OCI-LY7 (cell line): ENCODE measurements around the gene ERCC6L2. TPM values are rescaled to one million over a fixed set of nuclear protein-coding genes. Genes with fewer than 3 reads are reported as not detected.

Source experiments
- BruUV-seq: library from RNA; stranded (reverse); fragments of 400-500 nt; replicated peaks from 2 replicates; lab custom pipeline; 2021; lab: Mats Ljungman, UMichigan
- CTCF ChIA-PET: fragments of 300-600 bp; sonication (Branson Sonifier 250); formaldehyde crosslinking; loops from one replicate; lab custom pipeline; 2022; ENCODE audit warnings: antibody characterized with exemption; ENCODE audit not compliant: unreplicated experiment; lab: Charles Lee
- POLR2A ChIA-PET: fragments of 300-600 bp; sonication (Branson Sonifier 250); formaldehyde crosslinking; loops from one replicate; lab custom pipeline; 2022; ENCODE audit warnings: antibody characterized with exemption; lab: Charles Lee
- DNase-seq: peaks from one replicate; pipeline ENCODE4 v3.0.0-alpha.2; 2015; ENCODE audit warnings: low spot score
- H2AFZ ChIP-seq: fragments of 200-600 bp; sonication (generic), shearing (Covaris generic); 2 replicates; pipeline ENCODE4 v1.6.1; 2014; ENCODE audit warnings: mild to moderate bottlenecking, antibody characterized with exemption, low read length, moderate library complexity
- H3K27ac ChIP-seq: fragments of 200-600 bp; sonication (generic); 2 replicates; pipeline ENCODE4 v1.5.1; 2014; ENCODE audit warnings: mixed run types, low read depth, mild to moderate bottlenecking, moderate library complexity, low read length, inconsistent platforms; ENCODE audit not compliant: poor library complexity, severe bottlenecking
- H3K36me3 ChIP-seq: fragments of 200-600 bp; sonication (generic); 2 replicates; pipeline ENCODE4 v1.6.1; 2014; ENCODE audit warnings: mild to moderate bottlenecking, antibody characterized with exemption, low read length, moderate library complexity, mixed read lengths; ENCODE audit not compliant: insufficient read depth
- H3K4me1 ChIP-seq: fragments of 200-600 bp; sonication (generic); 2 replicates; pipeline ENCODE4 v1.5.1; 2014; ENCODE audit warnings: mild to moderate bottlenecking, low read length; ENCODE audit not compliant: insufficient read depth, poor library complexity, severe bottlenecking
- H3K4me2 ChIP-seq: fragments of 200-600 bp; sonication (generic); 2 replicates; pipeline ENCODE4 v1.6.1; 2014; ENCODE audit warnings: mild to moderate bottlenecking, low read length
- H3K4me3 ChIP-seq: fragments of 200-600 bp; sonication (generic); 2 replicates; pipeline ENCODE4 v1.5.1; 2014; ENCODE audit warnings: mild to moderate bottlenecking, low read depth, low read length; ENCODE audit not compliant: poor library complexity, severe bottlenecking
- H3K79me2 ChIP-seq: fragments of 200-600 bp; sonication (generic); 2 replicates; pipeline ENCODE4 v1.6.1; 2016; ENCODE audit warnings: low read depth, mild to moderate bottlenecking, low read length, moderate library complexity, mixed read lengths; ENCODE audit not compliant: insufficient read depth
- H3K9me2 ChIP-seq: fragments of 200-600 bp; sonication (generic); 2 replicates; pipeline ENCODE4 v1.6.1; 2016; ENCODE audit warnings: mild to moderate bottlenecking, low read length, mixed read lengths; ENCODE audit not compliant: insufficient read depth
- H3K9me3 ChIP-seq: fragments of 200-600 bp; sonication (generic); 2 replicates; pipeline ENCODE4 v1.6.1; 2014; ENCODE audit warnings: mild to moderate bottlenecking, mixed run types, low read length, mixed read lengths
- H4K20me1 ChIP-seq: fragments of 200-600 bp; sonication (generic); 2 replicates; pipeline ENCODE4 v1.6.1; 2014; ENCODE audit warnings: mild to moderate bottlenecking, antibody characterized with exemption, low read length, moderate library complexity, mixed read lengths; ENCODE audit not compliant: insufficient read depth
- EZH2phosphoT487 ChIP-seq: fragments of 200-600 bp; sonication (generic); IDR thresholded peaks from 2 replicates; pipeline ENCODE4 v1.6.1; 2018; ENCODE audit warnings: low read depth, borderline replicate concordance, mild to moderate bottlenecking, mixed run types, antibody characterized with exemption, low read length, moderate library complexity, mixed read lengths
- intact Hi-C: fragments of 100-400 bp; cut with micrococcal nuclease; formaldehyde crosslinking; loops from one replicate; pipeline ENCODE4 v1.10.0; 2022; ENCODE audit not compliant: unreplicated experiment
- total RNA-seq, 2 experiments: library from RNA; depleted of rRNA in 1 of 2; stranded (reverse); fragments of >200 nt in 1 of 2; shearing (Covaris generic) in 1 of 2; gene quantifications; 2 replicates each; pipeline ENCODE4 v1.2.3, GENCODE V29; 2014 to 2022
- TF ChIP-seq, protein P1 (sequence below): fragments of 200-600 bp; sonication (generic); conservative IDR thresholded peaks from 2 replicates; pipeline ENCODE4 v1.5.1; 2014; ENCODE audit warnings: mild to moderate bottlenecking, antibody characterized with exemption, low read length, moderate library complexity, mixed read lengths

Gene ERCC6L2
- total RNA-seq, 2 experiments from 2014 or later: 34.9 to 38.7 TPM

DNA sequence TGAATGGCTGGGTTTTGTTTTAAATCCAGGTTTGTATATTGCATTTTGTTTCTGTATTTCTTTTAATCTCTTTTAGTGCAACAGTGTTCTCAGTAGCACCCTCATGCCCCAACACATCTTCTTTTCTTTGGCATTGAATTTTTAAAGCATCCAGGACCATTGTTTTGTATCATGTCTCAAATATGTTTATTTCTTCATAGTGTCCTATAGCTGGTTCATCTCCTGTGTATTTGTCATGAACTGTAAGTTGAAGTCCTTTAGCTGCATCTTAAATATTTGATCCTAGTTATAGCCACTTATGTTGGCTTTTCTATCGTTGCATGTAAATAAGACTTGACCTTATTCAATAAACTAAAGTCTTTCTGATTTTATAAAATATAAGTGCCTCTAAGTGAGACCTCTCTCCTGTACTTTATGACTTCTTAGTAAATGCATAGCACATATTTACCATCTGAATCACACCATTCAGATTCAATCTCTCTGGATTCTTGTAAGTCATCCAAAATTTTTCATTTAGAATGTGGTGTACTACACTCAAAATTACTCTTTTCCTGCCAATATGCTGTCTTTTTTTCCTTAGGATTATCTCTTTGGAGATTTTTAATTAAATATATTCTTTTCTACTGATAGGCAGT, 21.0 kb upstream of the ERCC6L2 start:
- intact Hi-C loops: no loop called here
- POLR2A ChIA-PET: interaction anchor here (1.3 kb wide), 1 partner anchor 21 kb away, joined by 3 read pairs; the partner anchor contains the start of gene ERCC6L2

DNA sequence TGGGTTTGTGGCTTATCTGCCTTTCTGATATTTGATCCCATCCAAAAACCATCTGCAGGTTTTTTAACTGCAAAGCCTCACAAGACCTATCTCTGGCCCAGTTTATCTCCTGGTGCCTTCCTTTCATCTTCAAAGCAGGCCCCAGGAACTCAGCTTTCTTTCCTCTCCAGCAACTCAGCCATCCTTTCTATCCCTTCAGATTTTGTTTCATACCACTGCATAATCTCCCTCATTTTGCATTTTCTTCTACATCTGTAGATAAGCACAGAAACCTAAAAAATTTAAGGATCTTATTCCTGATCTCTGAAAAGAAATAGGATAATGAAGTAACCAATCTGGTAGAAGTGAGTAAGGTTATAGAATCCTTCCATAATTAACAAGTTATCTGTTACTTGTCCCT, 19.5 kb upstream of the ERCC6L2 start:
- no peak overlapping the region for H3K4me2 ChIP-seq
- no peak overlapping the region for H2AFZ ChIP-seq
- BruUV-seq: no TSS peak
- no peaks in the 10 kb centered on the region; the same call in 1 of the 2 replicates for H3K36me3 ChIP-seq
- intact Hi-C loops: no loop called here
- ChIA-PET CTCF (no interaction called here), POLR2A (no interaction called here)
- TF ChIP-seq, protein P1, sequence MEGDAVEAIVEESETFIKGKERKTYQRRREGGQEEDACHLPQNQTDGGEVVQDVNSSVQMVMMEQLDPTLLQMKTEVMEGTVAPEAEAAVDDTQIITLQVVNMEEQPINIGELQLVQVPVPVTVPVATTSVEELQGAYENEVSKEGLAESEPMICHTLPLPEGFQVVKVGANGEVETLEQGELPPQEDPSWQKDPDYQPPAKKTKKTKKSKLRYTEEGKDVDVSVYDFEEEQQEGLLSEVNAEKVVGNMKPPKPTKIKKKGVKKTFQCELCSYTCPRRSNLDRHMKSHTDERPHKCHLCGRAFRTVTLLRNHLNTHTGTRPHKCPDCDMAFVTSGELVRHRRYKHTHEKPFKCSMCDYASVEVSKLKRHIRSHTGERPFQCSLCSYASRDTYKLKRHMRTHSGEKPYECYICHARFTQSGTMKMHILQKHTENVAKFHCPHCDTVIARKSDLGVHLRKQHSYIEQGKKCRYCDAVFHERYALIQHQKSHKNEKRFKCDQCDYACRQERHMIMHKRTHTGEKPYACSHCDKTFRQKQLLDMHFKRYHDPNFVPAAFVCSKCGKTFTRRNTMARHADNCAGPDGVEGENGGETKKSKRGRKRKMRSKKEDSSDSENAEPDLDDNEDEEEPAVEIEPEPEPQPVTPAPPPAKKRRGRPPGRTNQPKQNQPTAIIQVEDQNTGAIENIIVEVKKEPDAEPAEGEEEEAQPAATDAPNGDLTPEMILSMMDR: no peak
- TF ChIP-seq EZH2phosphoT487: no peak
- H3K4me3 ChIP-seq: no peak overlapping the region
- no peaks in the 10 kb centered on the region for H3K9me2 ChIP-seq
- DNase-seq: no peak
- no peaks in the 10 kb centered on the region for H4K20me1 ChIP-seq
- peaks cover 9% of the 10 kb centered on the region for H3K4me1 ChIP-seq
- no peaks in the 10 kb centered on the region for H3K79me2 ChIP-seq
- no peak overlapping the region for H3K27ac ChIP-seq
- H3K9me3 ChIP-seq: no peaks in the 10 kb centered on the region

More for the DNA sequence above, 21.0 kb upstream of the ERCC6L2 start:
- no peaks in the 10 kb centered on the region for H3K9me3 ChIP-seq
- H3K9me2 ChIP-seq: no peaks in the 10 kb centered on the region
- H3K4me3 ChIP-seq: no peak overlapping the region
- no peak for DNase-seq
- no peak overlapping the region for H3K27ac ChIP-seq
- peaks cover 9% of the 10 kb centered on the region for H3K4me1 ChIP-seq
- no peak overlapping the region for H3K4me2 ChIP-seq
- no TSS peak for BruUV-seq
- no peak overlapping the region for H2AFZ ChIP-seq
- no peak for TF ChIP-seq EZH2phosphoT487
- TF ChIP-seq, protein P1: no peak
- CTCF ChIA-PET: no interaction called here
- no peaks in the 10 kb centered on the region; the same call in 1 of the 2 replicates for H3K36me3 ChIP-seq
- no peaks in the 10 kb centered on the region for H4K20me1 ChIP-seq
- H3K79me2 ChIP-seq: no peaks in the 10 kb centered on the region

DNA sequence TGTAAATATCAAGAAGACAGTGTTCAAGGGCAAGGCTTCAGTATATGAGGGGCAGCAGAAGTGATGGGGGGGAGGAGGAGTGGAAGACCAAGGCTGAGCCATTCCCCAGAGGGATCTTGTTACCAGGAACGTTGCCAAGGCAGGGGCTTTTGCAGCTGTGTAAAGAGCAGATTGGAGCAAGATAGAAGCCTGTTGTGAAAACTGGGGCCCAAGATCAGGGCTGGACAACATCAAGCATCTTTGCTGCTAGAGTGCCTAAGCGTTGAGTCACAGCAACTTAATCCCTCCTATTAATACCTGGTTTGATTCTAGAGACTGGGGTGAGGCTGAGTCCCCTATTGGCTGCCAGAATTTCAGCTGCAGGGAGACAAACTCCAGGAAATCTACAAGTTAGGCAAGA, 18.4 kb upstream of the ERCC6L2 start:
- ChIA-PET POLR2A (no interaction called here), CTCF (no interaction called here)
- no peaks in the 10 kb centered on the region for H3K9me2 ChIP-seq

More for the DNA sequence above, 18.4 kb upstream of the ERCC6L2 start:
- peaks cover 6% of the 10 kb centered on the region; the same call in 1 of the 2 replicates for H3K36me3 ChIP-seq
- no peak for DNase-seq
- no peaks in the 10 kb centered on the region for H3K79me2 ChIP-seq
- peaks cover 9% of the 10 kb centered on the region for H3K4me1 ChIP-seq
- no TSS peak for BruUV-seq
- H3K4me2 ChIP-seq: no peak overlapping the region
- H4K20me1 ChIP-seq: no peaks in the 10 kb centered on the region
- intact Hi-C loops: no loop called here
- no peak overlapping the region for H3K4me3 ChIP-seq
- TF ChIP-seq, protein P1: no peak
- no peak for TF ChIP-seq EZH2phosphoT487
- H3K9me3 ChIP-seq: peaks cover 11% of the 10 kb centered on the region
- no peak overlapping the region for H2AFZ ChIP-seq
- H3K27ac ChIP-seq: no peak overlapping the region
